GM18517 (cell line): ENCODE results near the gene ANGPT4.

Experiments used
- ATAC-seq: cut with Tn5 transposase; IDR thresholded peaks from one replicate; pipeline ENCODE4 v1.9.1; 2021; ENCODE audit warnings: mild to moderate bottlenecking, moderate library complexity; ENCODE audit not compliant: unreplicated experiment

Gene ANGPT4, protein sequence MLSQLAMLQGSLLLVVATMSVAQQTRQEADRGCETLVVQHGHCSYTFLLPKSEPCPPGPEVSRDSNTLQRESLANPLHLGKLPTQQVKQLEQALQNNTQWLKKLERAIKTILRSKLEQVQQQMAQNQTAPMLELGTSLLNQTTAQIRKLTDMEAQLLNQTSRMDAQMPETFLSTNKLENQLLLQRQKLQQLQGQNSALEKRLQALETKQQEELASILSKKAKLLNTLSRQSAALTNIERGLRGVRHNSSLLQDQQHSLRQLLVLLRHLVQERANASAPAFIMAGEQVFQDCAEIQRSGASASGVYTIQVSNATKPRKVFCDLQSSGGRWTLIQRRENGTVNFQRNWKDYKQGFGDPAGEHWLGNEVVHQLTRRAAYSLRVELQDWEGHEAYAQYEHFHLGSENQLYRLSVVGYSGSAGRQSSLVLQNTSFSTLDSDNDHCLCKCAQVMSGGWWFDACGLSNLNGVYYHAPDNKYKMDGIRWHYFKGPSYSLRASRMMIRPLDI

DNA sequence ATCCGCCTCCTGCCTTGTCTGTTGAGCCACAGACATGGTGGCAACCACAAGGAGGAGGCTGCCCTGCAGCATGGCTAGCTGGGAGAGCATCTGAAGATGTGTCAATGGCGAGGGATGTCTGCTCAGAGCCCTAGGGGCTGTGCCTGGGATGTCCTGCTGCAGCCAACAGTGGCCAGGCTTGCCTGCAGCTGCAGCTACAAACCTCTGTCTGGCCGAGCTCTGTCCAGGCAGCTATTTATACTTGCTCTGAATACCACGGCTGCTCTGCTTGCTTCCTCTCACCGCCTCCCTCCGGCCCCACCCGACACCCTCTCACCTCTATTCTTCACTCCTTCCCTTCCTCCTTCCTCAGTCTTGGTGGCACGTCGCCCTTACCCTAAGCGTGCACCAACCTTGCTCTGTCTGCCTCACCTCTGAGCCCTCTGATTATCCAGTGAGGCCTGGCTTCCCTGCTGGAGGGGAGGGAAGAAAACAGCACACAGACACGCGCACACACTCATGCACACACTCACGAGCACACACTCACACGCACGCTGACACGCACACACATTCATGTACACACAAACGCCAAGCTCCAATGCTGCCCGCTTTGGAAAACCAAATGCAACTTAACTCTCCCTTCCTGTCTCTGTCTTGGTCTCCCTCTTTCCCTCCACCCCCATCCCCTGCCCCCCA, at the start of gene ANGPT4:
ANGPT4 (minus strand) TSS at position 210 of the 675 bp plus-strand sequence; CDS start at position 90, 120 bp downstream.
- ATAC-seq, result no peak

DNA sequence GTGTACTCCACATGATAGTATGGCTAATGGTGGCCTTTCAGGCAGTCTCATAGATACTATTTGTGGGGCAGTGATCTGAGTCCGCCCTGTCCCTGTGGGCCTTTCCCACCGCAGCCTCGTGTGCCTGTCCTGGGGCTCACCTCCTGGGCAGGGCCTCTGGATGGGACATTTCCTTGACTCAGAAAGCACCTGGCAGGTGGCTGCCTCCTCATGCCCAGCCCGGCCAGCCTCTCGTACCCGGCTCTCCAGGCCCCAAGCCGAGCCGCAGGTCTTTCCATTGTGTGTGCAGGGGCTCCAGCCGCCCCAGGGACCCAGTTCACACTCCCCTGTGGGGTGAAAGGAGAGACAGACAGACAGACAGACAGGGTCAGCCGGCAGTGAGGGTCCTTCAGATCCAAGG, 47.7 kb upstream of the ANGPT4 start:
- no peak for ATAC-seq

DNA sequence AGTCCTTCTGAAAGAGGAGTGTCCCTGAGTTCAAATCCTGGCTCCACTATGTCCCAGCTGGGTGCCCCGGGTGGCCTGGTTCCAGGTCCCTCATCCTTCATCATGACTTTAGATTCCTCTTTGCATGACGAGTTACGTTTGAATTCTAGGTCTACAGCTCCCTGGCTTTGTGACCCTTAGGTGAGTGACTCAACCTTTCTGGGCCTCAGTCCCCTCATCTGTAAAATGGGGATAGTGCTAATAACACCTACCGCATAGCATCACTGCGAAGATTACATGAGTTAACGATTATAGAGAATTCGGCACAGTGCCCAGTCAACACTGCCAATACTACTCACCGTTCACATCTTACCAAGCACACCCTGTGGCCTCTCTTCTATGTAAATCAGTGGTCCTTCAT, 46.5 kb upstream of the ANGPT4 start:
- ATAC-seq, result no peak

GRCh38 chr20:962223-962622, 46.1 kb upstream of the ANGPT4 start:
- ATAC-seq, result no peak

- no peak for ATAC-seq
Measured at GRCh38 chr20:961768-962167, 45.6 kb upstream of the ANGPT4 start.

DNA sequence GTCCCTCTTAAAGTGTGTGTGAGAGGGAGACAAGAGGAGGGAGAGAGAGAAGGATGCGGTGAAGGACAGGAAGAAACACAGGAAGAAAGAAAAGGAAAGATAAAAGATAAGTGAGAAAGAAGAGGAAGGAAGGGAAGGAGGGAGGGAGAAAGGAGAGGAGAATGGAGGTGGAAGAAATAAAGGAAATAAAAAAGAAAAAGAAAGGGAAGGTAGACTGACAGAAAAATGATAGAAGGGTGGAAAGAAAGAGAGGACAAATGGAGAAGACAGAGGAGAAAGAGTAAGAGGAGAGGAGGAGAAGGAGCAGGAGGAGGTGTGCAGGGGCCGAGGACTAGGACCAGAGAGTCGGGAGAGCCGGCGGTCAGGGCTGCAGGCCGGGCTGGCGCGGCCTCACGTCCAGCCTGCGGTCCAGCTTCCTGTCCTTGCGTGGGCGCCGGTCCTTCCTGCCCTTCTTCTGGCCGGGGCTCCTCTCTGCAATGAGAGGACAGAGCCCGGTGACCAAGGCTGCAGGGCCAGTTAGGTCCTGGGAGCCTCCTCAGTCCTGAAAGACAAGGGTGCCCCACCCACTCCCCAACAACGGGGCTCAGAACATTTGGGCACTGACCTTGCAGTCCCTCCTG, 44.0 kb upstream of the ANGPT4 start:
- no peak for ATAC-seq

DNA sequence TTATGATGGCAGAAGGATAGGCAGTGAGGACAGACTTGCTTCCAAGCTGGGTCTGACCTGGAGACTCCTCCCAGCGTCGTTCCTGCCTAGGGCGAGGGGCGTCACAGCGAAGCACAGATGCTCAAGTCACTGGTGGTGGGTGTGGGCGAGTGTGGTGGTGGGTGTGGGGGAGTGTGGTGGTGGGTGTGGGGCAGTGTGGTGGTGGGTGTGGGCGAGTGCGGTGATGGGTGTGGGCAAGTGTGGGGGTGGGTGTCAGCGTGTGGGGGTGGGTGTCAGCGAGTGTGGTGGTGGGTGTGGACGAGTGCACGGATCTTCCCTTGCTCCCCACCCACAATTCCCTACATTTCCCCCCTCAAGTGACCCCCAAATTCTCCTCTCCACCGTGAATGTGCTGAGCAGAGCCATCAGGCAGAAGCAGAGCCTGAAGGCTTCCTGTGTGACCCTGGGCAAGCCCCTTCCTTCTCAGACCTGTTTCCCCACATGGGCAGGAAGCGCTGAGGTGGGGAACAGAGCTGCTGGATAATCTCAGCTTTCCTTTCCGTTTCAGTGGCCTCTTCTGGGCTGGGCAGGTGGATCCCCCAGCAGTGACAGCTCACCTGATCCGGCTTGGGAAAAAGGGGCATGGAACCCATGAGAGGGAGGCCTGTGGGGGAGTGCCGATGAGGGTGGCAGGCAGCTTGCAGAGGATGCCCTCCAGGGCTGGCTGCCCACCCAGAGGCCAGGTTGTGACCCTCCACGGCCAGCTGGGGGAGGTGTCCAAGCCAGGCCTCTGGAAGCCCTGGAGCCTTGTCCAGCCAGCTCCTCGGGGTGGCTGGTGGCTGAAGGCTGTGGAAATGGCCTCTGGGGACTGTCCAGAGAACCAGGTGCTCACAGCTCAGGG, 43.0 kb upstream of the ANGPT4 start:
- no peak for ATAC-seq

DNA sequence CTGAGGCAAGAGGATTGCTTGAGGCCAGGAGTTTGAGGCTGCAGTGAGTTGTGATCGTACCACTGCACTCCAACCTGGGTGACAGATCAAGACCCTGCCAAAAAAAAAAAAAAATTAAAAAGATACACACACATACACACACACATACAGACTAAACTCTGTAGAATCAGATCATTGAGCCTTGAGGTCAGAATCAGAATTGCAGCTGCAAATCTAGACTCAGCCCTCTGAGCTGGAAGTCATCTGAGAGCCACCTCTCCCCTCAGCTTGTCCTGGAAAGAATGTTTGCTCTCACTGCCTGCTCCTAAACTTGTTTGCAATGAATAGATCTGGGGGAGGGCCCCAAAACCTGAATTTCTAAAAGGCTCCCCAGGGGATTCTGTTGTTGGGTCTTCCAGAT, 41.4 kb upstream of the ANGPT4 start:
- no peak for ATAC-seq

DNA sequence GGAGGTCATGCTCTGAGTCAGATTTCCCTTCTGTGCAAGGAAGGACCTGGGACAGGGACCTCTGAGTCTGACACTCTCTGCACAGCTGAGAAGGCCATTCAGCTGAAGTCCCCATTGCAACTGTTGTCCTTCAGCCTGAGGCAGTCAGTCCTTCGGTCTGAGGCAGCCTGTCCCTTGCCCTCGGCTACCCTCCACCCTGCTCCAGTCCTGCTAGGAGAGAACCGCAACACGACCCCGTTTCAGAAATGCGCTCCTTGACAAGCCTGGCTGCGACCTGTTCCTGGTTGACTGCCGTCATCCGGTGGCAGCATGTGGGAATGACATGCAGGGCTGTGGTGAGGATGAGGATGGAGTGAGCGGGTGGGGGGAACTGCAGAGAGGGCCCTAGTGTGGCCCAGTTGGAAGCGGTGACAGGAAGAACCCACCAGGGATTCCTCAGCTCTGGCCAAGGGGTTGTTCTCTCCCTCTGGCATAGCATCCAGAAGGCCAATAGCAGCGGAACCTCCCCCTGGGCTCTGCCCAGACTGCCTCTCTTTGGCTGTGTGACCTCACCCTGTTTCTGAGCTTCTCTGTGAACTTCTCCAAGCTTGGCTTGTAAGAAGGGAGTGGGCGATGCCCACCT, 40.3 kb upstream of the ANGPT4 start:
- ATAC-seq, result no peak

DNA sequence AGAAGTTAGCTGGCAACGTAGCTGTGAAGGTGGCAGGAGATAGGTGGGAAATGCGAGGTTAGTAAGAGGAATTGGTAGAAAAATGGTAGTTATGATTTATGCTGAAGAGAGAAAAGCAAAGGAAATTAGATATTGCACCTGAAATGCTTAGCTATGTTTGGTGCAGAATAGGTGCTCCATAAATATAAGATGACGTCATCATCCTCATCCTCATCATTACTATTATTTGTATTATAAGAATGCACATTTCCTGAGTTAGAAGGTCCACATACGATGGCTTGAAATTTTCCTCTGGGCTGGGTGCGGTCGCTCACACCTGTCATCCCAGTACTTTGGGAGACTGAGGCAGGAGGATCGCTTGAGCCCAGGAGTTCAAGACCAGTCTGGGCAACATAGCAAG, 39.5 kb upstream of the ANGPT4 start:
- no peak for ATAC-seq

DNA sequence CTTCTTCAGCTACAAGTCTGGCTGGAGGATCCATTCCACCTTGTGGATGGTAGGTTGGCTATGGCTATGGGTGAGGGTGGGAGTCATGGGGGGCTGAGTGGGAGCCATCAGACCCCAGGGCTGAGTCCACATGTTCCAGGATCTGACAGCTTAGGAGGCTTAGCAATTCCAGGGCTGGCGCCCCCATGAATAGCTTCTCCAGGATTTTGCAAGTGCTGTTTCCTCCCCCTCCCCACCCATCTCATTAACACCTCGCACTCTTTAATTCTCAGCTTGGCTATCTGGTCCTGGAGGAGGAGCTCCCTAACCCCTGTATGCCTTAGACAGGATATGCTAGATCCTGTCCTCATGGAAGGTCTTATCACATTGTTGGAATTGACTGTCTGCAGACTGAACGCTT, 39.0 kb upstream of the ANGPT4 start:
- ATAC-seq, result no peak

DNA sequence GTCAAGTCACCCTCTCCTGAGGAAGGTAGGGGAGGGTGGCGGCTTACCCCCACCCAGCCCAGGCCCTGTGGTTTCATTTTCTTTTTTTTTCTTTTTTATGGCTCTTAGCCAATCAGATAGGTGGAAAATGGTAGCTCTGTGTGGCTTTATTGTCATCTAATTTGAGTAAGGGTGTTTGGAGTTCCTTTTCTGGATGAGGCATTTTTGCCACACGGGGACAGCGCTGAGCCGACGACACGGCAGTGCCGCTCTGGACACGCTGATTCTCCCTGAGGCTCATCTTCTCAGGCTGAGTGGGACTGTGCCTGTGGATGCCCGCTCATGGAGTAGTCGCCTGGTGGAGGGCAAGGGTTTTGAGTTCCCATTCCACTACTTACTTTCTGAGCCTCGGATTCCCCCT, 37.6 kb upstream of the ANGPT4 start:
- ATAC-seq, result no peak

GRCh38 chr20:952196-952795, 36.2 kb upstream of the ANGPT4 start:
- no peak for ATAC-seq

- ATAC-seq, result no peak
Measured at GRCh38 chr20:951384-952169, 35.4 kb upstream of the ANGPT4 start.

GRCh38 chr20:949717-950116, 33.6 kb upstream of the ANGPT4 start:
- no peak for ATAC-seq

DNA sequence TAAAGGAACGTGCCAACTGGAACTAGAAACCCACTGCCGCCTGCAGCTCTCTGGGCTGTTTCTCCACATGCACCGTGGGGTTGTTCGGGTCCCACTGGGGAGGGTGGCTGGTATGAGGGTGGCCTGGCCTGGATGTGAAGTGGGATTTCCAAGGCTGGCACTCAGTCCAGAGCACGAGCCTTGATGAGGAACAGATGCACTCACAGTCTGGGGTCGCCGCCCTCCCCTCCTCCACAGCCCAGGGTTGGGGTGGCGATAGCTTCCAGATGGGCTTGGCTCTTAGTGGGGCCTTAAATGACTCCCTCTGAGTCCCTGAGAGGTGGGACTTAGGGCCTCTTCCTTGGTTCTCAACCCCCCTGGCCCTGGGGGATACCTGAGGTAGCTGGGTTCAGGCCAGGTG, 30.7 kb upstream of the ANGPT4 start:
- ATAC-seq, result no peak

DNA sequence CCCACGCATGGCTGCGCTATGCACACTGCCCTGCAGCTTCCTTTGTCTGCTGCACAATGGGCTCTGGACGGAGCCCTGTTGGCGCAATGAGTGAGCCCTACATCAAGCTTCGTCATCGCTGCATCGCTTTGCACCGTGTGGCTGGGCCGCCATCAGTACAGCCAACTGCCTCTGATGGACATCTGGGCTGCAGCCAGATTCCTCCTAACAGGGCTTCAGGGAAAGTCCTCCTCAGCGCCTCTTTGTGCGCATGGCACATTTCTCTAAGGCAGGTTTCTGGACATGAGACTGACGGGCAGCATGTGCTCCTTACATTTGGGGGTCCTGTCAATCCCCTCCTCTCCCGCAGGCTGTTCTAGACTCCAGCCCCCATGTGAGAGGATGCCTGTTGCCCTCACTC, 29.7 kb upstream of the ANGPT4 start:
- no peak for ATAC-seq

DNA sequence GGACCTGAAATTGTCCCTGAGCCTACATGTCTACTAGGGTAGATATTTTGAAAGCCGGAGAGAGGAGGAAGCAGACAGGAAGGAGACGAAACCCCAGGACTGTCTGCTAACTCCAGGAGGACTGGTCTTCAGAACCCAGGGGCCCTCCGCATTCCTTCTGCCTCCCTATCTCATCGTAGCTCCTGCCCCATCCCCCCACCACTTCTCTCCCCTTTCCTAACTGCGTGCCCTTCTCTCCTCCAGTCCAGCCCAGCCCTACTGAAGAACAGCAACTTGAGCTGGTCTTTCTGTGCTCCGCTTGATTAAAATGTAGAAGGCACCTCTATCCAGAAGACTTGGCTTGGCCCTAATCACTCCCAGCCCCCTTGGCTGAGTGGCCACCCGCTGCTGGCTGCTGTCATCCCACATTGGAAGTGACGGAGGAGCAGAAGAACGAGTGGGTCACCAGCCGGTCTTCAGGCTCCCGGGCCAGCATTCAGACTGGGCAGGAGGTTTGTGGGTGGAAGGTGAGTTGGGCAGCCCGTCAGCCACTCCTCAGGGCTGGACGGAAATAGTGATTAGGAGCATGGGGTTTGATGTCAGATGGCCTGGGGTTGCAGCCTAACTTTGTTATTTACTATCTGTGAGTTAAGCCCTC, 28.8 kb upstream of the ANGPT4 start:
- ATAC-seq, result no peak

GRCh38 chr20:944148-944547, 28.0 kb upstream of the ANGPT4 start:
- ATAC-seq, result no peak
